Posterior vena cava (tissue), 2 donors: Measurements from ENCODE around the gene PLPPR4. TPM values are rescaled to one million over a fixed set of nuclear protein-coding genes. Genes with fewer than 3 reads are reported as not detected.
"Not testable (repeated sequence)": the region's sequence is repeated elsewhere in the genome, so short reads cannot be mapped to it uniquely, and the experiment has no call there.

Experiments used
- DNase-seq: peaks from one replicate; pipeline ENCODE4 v3.0.0-alpha.2; 2020; ENCODE audit warnings: low spot score
- intact Hi-C, 2 donors: fragments of 100-400 bp; cut with DNase I; formaldehyde crosslinking; loops; one replicate each; pipeline versions ENCODE4 v1.14.1 to v1.14.2; 2022 to 2023
- total RNA-seq, 2 donors: library from RNA; stranded (reverse); fragmentation: NEBNext Ultra II Directional; extraction: Animal tissue kit (Norgen Biotek cat#: 25700); gene quantifications; one replicate each; pipeline ENCODE4 v1.2.1, GENCODE V29; 2021
- donor health status: DM: yes; HTN: yes; CAD: no.
- donor health status: DM: yes; HTN: yes; CAD: no.

PLPPR4 gene
- total RNA-seq, 2 donors from 2014 or later: 1.3 to 1.6 TPM

GRCh38 chr1:99260402-99260801 is 3.9 kb upstream of the PLPPR4 start:
- intact Hi-C loops, DNase-seq: not testable (repeated sequence)

- intact Hi-C loops: no loop called here
- no peak for DNase-seq
Observed at GRCh38 chr1:99265124-99265523, 832 bp downstream of the PLPPR4 start.

- intact Hi-C loops: no loop called here
- no peak for DNase-seq
Observed at GRCh38 chr1:99266726-99267125, 2.4 kb downstream of the PLPPR4 start.

DNA sequence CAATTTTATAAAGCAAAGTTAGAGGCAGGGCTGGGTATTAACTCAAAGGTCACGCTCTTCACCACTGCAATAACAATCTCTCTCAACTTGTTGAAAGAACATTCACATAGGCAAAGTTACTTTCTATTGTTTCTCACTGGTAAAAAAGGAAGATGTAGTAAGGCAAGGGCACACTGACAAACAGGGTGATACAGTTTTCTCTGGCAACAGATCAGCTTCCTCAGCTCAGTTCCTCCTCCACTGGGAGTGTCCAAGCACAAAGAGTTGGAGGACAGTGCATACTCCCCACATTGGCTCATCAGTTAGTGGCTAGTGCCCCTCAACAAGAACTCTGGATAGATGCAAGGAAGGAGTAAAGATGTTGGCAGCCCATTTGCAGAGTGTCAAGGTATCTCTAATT is 3.7 kb downstream of the PLPPR4 start:
- no peak for DNase-seq
- intact Hi-C loops: no loop called here

DNA sequence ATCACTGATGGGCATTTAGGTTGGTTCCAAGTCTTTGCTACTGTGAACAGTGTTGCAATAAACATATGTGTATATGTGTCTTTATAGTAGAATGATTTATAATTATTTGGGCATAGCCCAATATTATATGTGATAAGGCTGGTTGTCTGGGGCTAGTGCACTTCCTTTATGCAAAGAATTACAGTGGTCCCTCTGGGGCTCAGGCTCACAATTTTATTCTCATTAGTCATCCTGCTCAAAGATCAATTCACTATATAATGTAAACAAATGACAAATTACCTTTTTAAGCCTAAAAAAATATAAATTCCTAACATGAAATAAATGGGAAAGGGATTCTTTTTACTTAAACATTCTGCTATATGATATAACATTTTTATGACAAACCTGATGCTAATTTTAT is 5.0 kb downstream of the PLPPR4 start:
- intact Hi-C loops: no loop called here
- DNase-seq: no peak

DNA sequence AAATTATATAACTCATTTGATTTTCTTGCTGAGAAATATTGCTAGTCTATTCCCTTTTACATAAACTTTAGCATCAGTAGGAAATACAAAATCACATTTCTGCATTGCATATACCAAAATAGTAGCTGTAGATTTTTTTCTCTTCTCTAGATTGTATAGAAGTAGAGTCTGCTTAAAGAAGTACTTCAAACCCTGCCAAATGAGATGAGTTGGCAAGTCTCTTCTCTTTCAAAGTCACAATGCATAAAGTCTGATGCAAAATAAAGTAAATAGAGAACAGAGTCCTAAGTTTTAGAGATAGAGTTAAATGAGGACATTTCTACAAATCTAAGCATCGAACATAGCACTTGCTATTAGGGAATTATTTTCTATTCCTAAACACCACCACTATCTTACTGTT is 6.4 kb downstream of the PLPPR4 start:
- no peak for DNase-seq
- intact Hi-C loops: no loop called here

GRCh38 chr1:99271249-99271648 is 7.0 kb downstream of the PLPPR4 start:
- intact Hi-C loops: no loop called here
- no peak for DNase-seq

- intact Hi-C loops: no loop called here
- DNase-seq: no peak
Observed at GRCh38 chr1:99277066-99277465, 12.8 kb downstream of the PLPPR4 start.

DNA sequence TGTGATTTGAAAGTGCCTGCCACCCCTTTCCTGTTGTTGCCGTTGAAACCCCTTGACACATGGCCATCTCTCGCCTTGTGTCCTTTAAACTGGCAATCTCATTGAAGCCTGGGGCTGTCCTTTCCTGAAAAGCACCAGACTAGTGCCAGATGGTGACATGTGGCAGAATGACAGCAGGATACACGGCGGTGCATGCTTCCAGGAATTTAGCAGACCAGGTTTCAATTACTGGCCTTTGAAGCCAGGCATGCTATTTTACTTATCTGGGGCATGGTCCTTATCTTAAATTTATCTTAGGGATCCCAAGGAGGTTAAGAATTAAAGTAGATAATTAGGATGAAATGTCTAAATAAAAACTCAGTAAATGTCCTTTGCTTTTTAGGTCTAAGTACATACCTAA is 15.2 kb downstream of the PLPPR4 start:
- DNase-seq: peak; percentile 28
- intact Hi-C loops: no loop called here

DNA sequence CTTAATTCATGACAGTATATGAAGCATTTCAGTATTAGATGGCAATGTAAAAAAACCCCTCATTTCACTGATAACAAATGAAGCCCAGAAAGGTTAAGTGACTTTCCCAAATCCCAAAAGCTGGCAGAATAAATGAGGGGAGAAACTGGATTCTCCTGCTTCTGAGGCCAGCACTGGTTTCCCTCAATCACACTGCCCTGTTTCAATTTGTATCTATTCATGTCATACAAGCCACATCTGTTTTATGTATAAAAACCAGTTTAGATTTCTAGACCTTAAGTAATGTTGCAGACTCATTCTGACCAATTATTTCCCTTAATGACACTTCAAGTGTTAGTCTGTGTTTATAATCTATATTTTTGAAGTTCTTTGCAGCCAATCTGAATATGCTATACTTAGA is 16.8 kb downstream of the PLPPR4 start:
- no peak for DNase-seq
- intact Hi-C loops: no loop called here

DNA sequence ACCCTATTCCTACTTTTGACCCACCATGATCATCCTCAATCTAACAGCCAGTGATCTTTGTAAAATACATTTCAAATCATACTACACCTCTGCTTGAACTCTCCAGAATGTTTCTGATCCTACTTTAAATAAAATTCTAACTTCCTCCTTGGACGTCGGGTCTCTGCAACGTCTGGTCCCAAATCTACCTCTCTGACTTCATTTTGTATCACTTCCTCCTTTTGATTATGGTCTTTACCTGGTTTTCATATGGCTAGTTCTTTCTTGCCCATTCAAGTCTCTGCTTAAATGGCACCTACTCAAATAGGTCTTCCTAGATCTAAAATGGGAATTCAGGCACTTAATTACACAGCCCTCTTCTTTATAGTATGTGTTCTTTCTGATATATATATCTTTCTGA is 18.2 kb downstream of the PLPPR4 start:
- intact Hi-C loops: no loop called here
- no peak for DNase-seq

DNA sequence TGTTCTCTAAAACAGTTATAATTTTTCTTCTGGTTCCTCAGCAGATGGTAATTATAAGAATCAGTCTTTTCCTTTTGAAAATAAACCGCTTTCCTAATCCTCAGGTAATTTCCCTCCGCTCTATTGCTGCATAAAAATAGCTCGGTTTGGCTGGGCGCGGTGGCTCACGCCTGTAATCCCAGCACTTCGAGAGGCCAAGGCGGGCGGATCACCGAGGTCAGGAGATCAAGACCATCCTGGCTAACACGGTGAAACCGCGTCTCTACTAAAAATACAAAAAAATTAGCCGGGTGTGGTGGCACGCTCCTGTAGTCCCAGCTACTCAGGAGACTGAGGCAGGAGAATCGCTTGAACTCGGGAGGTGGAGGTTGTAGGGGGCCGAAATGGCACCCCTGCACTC is 19.2 kb downstream of the PLPPR4 start:
- DNase-seq: peak; percentile 72
- intact Hi-C loops: not testable (repeated sequence)

GRCh38 chr1:99292886-99293285 is 28.6 kb downstream of the PLPPR4 start:
- intact Hi-C loops: no loop called here
- no peak for DNase-seq

- DNase-seq: no peak
- intact Hi-C loops: no loop called here
Observed at GRCh38 chr1:99297923-99298322, 33.6 kb downstream of the PLPPR4 start.

GRCh38 chr1:99304725-99305282 is 40.5 kb downstream of the PLPPR4 start:
- intact Hi-C loops: no loop called here
- DNase-seq: no peak

DNA sequence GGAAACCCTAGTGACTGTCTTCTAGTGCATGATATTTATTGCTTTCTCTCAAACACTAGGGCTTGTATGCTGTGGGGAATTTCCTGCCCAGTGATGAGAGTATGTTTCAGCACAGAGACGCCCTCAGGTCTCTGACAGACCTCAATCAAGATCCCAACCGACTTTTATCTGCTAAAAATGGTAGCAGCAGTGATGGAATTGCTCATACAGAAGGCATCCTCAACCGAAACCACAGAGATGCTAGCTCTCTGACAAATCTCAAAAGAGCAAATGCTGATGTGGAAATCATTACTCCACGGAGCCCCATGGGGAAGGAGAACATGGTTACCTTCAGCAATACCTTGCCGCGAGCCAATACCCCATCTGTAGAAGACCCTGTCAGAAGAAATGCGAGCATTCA is 41.3 kb downstream of the PLPPR4 start:
- intact Hi-C loops: no loop called here
- DNase-seq: no peak

DNA sequence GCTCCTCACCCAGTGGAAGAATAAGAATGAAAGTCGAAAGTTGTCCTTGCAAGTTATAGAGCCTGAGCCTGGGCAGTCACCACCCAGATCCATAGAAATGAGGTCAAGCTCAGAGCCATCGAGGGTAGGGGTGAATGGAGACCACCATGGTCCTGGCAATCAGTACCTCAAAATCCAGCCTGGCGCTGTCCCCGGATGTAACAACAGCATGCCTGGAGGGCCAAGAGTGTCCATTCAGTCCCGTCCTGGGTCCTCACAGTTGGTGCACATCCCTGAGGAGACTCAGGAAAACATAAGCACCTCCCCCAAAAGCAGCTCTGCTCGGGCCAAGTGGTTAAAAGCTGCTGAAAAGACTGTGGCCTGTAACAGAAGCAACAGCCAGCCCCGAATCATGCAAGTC is 41.8 kb downstream of the PLPPR4 start:
- DNase-seq: no peak
- intact Hi-C loops: no loop called here

GRCh38 chr1:99306644-99307043 is 42.4 kb downstream of the PLPPR4 start:
- intact Hi-C loops: no loop called here
- no peak for DNase-seq

GRCh38 chr1:99315305-99315704 is 51.0 kb downstream of the PLPPR4 start:
- intact Hi-C loops: no loop called here
- no peak for DNase-seq

DNA sequence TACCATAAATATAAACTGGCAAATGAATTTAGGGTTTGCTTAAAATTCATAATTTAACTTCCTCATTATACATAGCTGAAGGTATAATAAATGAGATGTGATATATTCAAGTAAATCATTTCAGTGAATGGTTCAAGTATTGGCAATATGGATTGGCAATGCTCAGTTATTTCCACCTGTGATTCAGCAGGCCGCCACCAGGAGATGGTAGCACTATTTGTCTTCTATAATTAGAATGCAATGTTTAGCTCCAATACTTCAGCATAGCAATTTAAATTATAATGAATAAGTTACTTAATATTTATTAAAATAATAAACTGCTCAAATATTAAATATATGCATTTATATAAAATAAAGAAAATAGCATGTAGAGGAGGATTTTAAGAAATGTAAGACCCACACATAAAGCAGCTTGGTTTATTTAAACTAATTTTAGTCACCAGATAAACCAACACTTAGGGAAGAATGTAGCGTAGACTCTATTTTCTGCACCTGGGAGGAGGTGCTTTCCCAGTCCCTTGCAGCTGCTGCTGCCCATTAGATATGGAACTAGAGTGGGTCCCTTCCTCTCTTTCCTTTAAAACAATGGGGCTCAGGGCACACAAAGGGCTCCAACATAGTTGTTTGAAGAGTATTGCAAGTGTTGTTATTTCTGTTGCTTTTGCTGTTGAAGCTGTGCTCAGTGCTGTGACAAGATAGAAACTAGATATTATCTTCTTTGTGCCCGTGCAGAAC is 62.1 kb downstream of the PLPPR4 start:
- intact Hi-C loops: loop anchor here in 1 of 2 donors (10.0 kb wide), 1 partner anchor 1988 kb away; no protein-coding TSS in a partner anchor
- DNase-seq: no peak

GRCh38 chr1:99327357-99327756 is 63.1 kb downstream of the PLPPR4 start:
- intact Hi-C loops: loop anchor here in 1 of 2 donors (10.0 kb wide), 1 partner anchor 1987 kb away; no protein-coding TSS in a partner anchor
- no peak for DNase-seq
